HepG2 (cell line): ENCODE data around the gene KCNJ5. TPM values are rescaled to one million over a fixed set of nuclear protein-coding genes. Genes with fewer than 3 reads are reported as not detected.

Experiments
- ATAC-seq: fragments of 200-7000 bp; cut with Tn5 transposase; 3 replicates; pipeline ENCODE4 v1.9.1; 2020; ENCODE audit warnings: mild to moderate bottlenecking, moderate library complexity
- BruUV-seq: library from RNA; stranded (reverse); fragments of 400-500 nt; replicated peaks from 2 replicates; lab custom pipeline; 2021; lab: Mats Ljungman, UMichigan
- CTCF ChIA-PET: fragments of 300-600 bp; formaldehyde crosslinking; extraction: SDS; loops from one replicate; lab custom pipeline; 2021; ENCODE audit warnings: low total read pairs, inconsistent platforms, low intra/inter-chr PET ratio; lab: Yijun Ruan, JAX
- POLR2A ChIA-PET: fragments of 350-600 bp; sonication (Branson Sonifier 250); formaldehyde crosslinking; loops from one replicate; lab custom pipeline; 2020; ENCODE audit warnings: antibody characterized with exemption, inconsistent platforms; lab: Yijun Ruan, JAX
- DNase-seq: peaks from one replicate; pipeline ENCODE4 v3.0.0-alpha.2; 2015; ENCODE audit warnings: low spot score
- FAIRE-seq: peaks from 3 replicates; lab custom pipeline; 2011; peaks lifted over from hg19 to GRCh38; lab: Jason Lieb, UNC
- H2AFZ ChIP-seq: one replicate; pipeline ENCODE4 v1.6.1; 2011; ENCODE audit warnings: low read length, inconsistent platforms
- H3K27ac ChIP-seq: fragments of 300-600 bp; 3 replicates; pipeline ENCODE4 v1.8.0; 2011; ENCODE audit warnings: mixed run types, mild to moderate bottlenecking, mixed read lengths, low read length, inconsistent platforms; ENCODE audit not compliant: insufficient read depth; ENCODE audit errors: extremely low read length
- H3K27me3 ChIP-seq, 2 experiments: fragments of 200-600 bp in 1 of 2; 2 replicates in 1 of 2; 3 replicates in 1 of 2; pipeline versions ENCODE4 v1.6.0 to v1.8.0; 2011; ENCODE audit warnings: low read length in 2 of 2, mild to moderate bottlenecking in 2 of 2, moderate library complexity in 2 of 2, inconsistent platforms in 1 of 2; ENCODE audit not compliant: insufficient read depth in 2 of 2, control insufficient read depth in 1 of 2
- H3K36me3 ChIP-seq, 2 experiments: fragments of 200-600 bp in 1 of 2; replicated peaks in 1 of 2; 2 replicates in 1 of 2; 3 replicates in 1 of 2; pipeline versions ENCODE4 v1.5.1 to v1.8.0; 2011; ENCODE audit warnings: low read length in 2 of 2, inconsistent platforms in 1 of 2; ENCODE audit not compliant: insufficient read depth in 2 of 2, control insufficient read depth in 1 of 2
- H3K4me1 ChIP-seq: 2 replicates; pipeline ENCODE4 v1.5.1; 2012; ENCODE audit warnings: low read length, inconsistent platforms; ENCODE audit not compliant: insufficient read depth
- H3K4me2 ChIP-seq: 2 replicates; pipeline ENCODE4 v1.6.0; 2011; ENCODE audit warnings: low read depth, low read length, inconsistent platforms
- H3K4me3 ChIP-seq, 3 experiments: fragments of 200-600 bp in 1 of 3; sonication (generic), shearing (Covaris generic) in 1 of 3; replicated peaks in 1 of 3; 2 replicates each; pipeline ENCODE4 v1.5.1; 2011 to 2016; ENCODE audit warnings: low read length in 3 of 3, inconsistent platforms in 2 of 3, low read depth in 2 of 3, mild to moderate bottlenecking in 2 of 3, control low read depth in 1 of 3, mixed read lengths in 1 of 3; ENCODE audit not compliant: insufficient read depth in 1 of 3
- H3K79me2 ChIP-seq: one replicate; pipeline ENCODE4 v1.6.1; 2011; ENCODE audit warnings: low read length, inconsistent platforms; ENCODE audit not compliant: insufficient read depth
- H3K9ac ChIP-seq: 2 replicates; pipeline ENCODE4 v1.6.0; 2011; ENCODE audit warnings: mild to moderate bottlenecking, low read depth, low read length, inconsistent platforms; ENCODE audit not compliant: insufficient read depth
- H3K9me3 ChIP-seq: 2 replicates; pipeline ENCODE4 v1.5.1; 2012; ENCODE audit warnings: mild to moderate bottlenecking, low read length
- H4K20me1 ChIP-seq: 2 replicates; pipeline ENCODE4 v1.6.0; 2011; ENCODE audit warnings: inconsistent platforms, mild to moderate bottlenecking, low read length, moderate library complexity; ENCODE audit not compliant: insufficient read depth
- FOXK1 ChIP-seq: sonication (generic); formaldehyde crosslinking; IDR thresholded peaks from 2 replicates; pipeline ENCODE4 v1.4.0; 2020; ENCODE audit warnings: low read depth, missing genetic modification reagents, borderline replicate concordance
- REXO4 ChIP-seq: sonication (generic); formaldehyde crosslinking; IDR thresholded peaks from 2 replicates; pipeline ENCODE4 v1.8.0; 2022; ENCODE audit warnings: missing genetic modification reagents, mild to moderate bottlenecking, borderline replicate concordance
- SMARCC2 ChIP-seq: fragments of 450-650 bp; IDR thresholded peaks from 2 replicates; pipeline ENCODE4 v1.6.1; 2017; ENCODE audit warnings: antibody characterized with exemption, mild to moderate bottlenecking
- TARDBP ChIP-seq: sonication (generic); formaldehyde crosslinking; IDR thresholded peaks from 2 replicates; pipeline ENCODE4 v1.8.0; 2022; ENCODE audit warnings: mild to moderate bottlenecking, missing genetic modification reagents
- ZNF354B ChIP-seq: sonication (generic); formaldehyde crosslinking; IDR thresholded peaks from 2 replicates; pipeline ENCODE4 v1.8.0; 2022; ENCODE audit warnings: mild to moderate bottlenecking, missing genetic modification reagents
- WGBS: methylation state at CpG from one replicate; pipeline ENCODE4 v1.1.6; 2017; ENCODE audit warnings: low lambda C conversion rate; 5-methylcytosine and 5-hydroxymethylcytosine counted together
- in situ Hi-C: cut with HindIII; loops from 2 replicates; pipeline ENCODE4 v1.10.0; 2017; ENCODE audit warnings: low pct_unique_long_range_greater_than_20kb; ENCODE audit not compliant: extremely low pct_ligation_motif_present
- intact Hi-C: fragments of 100-400 bp; cut with micrococcal nuclease; formaldehyde crosslinking; loops from one replicate; pipeline ENCODE4 v1.10.0; 2022; ENCODE audit not compliant: unreplicated experiment
- polyA plus RNA-seq, 8 experiments: library from polyadenylated mRNA; depleted of rRNA in 3 of 8; stranded (reverse) in 7 of 8; unstranded in 1 of 8; fragments of >200 nt; fragmentation: Illumina TruSeq in 4 of 8; extraction: Trizol in 4 of 8; gene quantifications; 2 replicates each; pipeline versions ENCODE4 v1.2.1 to v1.2.3, GENCODE V29; 2011 to 2016; ENCODE audit warnings: low read depth in 4 of 8, missing spikeins in 1 of 8, mixed read lengths in 1 of 8; ENCODE audit not compliant: insufficient read depth in 1 of 8
- total RNA-seq, 5 experiments: library from RNA; depleted of rRNA; stranded (reverse); fragments of >200 nt; fragmentation: Illumina TruSeq; extraction: Trizol; gene quantifications; 2 replicates each; pipeline ENCODE4 v1.2.3, GENCODE V29; 2016; ENCODE audit warnings: low read depth in 1 of 5
- TF ChIP-seq, protein P1 (sequence below): IDR thresholded peaks from 2 replicates; pipeline ENCODE4 v1.6.1; 2012; ENCODE audit warnings: low read depth, low read length, improper control_type of control experiment

Gene KCNJ5
- total and polyA plus RNA-seq, 2 of the 13 experiments (the other 11 are each of a cell fraction or from before 2014, with no cell fraction given): not detected

DNA sequence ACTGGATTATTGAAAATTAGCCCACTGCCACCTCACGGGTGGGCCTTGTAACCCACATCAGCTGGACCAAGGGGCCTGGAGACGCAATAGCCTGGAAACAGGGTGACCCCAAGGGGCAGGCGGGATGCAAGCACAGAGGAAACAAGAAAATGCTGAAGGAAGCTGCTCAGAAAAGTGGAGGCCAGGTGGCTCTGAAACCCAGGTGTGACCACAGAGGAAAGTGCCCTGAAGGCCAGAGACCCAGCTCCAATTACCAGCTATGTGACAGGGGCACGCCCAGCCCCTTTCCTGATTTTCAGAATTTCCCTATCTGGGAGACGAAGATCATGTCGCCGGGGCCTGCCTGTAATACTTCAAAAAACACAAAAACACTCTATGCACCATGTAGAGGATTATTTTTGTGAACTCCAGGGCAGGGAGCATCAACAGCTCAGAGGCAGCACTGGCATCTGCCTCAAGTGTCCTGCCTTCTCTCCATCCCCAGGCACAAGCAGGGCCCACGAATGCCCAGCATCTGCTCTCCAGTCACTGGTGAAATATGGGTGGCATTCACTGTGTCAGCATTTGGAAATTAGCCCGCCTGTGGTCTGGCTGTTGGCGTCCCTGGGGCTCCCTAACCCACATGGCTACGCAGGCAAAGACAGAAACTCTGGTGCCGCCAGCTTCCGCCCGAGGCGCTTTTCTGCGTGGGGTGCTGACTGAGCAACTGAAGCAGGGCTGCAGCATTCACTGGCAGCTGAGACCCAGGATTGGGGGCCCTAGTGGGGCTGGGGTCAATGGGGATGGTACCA is 30.4 kb upstream of the KCNJ5 start:
- Histone ChIP-seq H3K9me3 (no peaks in the 10 kb centered on the region), H3K9ac (no peak overlapping the region), H3K4me1 (no peaks in the 10 kb centered on the region), H2AFZ (no peak overlapping the region), H4K20me1 (no peaks in the 10 kb centered on the region), H3K79me2 (no peaks in the 10 kb centered on the region), H3K36me3 (no peaks in the 10 kb centered on the region), H3K27ac (no peak overlapping the region), H3K4me2 (no peak overlapping the region), H3K27me3 (peaks cover 5 to 45% of the 10 kb centered on the region in 2 experiments; a peak in 4 of 5 replicates), H3K4me3 (no peak overlapping the region)
- BruUV-seq: no TSS peak
- in situ Hi-C loops: no loop called here
- 39% methylated on average over 10 of the region's 16 CpGs for WGBS
- no peak for DNase-seq
- ATAC-seq: no peak
- no peak for FAIRE-seq
- ChIA-PET POLR2A (no interaction called here), CTCF (interaction anchor here (1.1 to 1.5 kb wide), 2 partner anchors 689 to 703 kb away, joined by 4 to 5 read pairs; no protein-coding TSS in a partner anchor)
- TF ChIP-seq REXO4: no peak
- TF ChIP-seq, protein P1, sequence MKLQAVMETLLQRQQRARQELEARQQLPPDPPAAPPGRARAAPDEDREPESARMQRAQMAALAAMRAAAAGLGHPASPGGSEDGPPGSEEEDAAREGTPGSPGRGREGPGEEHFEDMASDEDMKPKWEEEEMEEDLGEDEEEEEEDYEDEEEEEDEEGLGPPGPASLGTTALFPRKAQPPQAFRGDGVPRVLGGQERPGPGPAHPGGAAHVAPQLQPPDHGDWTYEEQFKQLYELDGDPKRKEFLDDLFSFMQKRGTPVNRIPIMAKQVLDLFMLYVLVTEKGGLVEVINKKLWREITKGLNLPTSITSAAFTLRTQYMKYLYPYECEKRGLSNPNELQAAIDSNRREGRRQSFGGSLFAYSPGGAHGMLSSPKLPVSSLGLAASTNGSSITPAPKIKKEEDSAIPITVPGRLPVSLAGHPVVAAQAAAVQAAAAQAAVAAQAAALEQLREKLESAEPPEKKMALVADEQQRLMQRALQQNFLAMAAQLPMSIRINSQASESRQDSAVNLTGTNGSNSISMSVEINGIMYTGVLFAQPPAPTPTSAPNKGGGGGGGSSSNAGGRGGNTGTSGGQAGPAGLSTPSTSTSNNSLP: no peak
- TF ChIP-seq ZNF354B (CRISPR knock-in tag): no peak
- no peak for TF ChIP-seq FOXK1 (CRISPR knock-in tag)
- no peak for TF ChIP-seq SMARCC2
- TF ChIP-seq TARDBP (CRISPR knock-in tag): no peak
- TF ChIP-seq, all 625 proteins: peak for 0
- intact Hi-C loops: loop anchor here (1.0 kb wide), 1 partner anchor 688 kb away; no protein-coding TSS in a partner anchor
